ENCODE measurements around the gene SGK1. TPM values are rescaled to one million over a fixed set of nuclear protein-coding genes. Genes with fewer than 3 reads are reported as not detected.

The SGK1 gene
- total RNA-seq, 2 donors from 2014 or later: 9.7 to 13.0 TPM

- no peaks in the 10 kb centered on the region for H3K9me3 ChIP-seq (ENCODE audit: control insufficient read depth, low read length)
- Mint-ChIP-seq H3K9me3 (no peaks in the 10 kb centered on the region), H3K36me3 (ENCODE audit: low read depth) (no peaks in the 10 kb centered on the region), H3K4me1 (peaks cover 5% of the 10 kb centered on the region), H3K27ac (no peak overlapping the region), H3K27me3 (ENCODE audit: insufficient read depth) (peaks cover 46% of the 10 kb centered on the region), H3K4me3 (no peak overlapping the region)
- TF ChIP-seq, protein P1, sequence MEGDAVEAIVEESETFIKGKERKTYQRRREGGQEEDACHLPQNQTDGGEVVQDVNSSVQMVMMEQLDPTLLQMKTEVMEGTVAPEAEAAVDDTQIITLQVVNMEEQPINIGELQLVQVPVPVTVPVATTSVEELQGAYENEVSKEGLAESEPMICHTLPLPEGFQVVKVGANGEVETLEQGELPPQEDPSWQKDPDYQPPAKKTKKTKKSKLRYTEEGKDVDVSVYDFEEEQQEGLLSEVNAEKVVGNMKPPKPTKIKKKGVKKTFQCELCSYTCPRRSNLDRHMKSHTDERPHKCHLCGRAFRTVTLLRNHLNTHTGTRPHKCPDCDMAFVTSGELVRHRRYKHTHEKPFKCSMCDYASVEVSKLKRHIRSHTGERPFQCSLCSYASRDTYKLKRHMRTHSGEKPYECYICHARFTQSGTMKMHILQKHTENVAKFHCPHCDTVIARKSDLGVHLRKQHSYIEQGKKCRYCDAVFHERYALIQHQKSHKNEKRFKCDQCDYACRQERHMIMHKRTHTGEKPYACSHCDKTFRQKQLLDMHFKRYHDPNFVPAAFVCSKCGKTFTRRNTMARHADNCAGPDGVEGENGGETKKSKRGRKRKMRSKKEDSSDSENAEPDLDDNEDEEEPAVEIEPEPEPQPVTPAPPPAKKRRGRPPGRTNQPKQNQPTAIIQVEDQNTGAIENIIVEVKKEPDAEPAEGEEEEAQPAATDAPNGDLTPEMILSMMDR (conservative IDR thresholded peaks at IDR 0.05): no peak
- 91 to 96% methylated on average over 15 to 22 of the region's 22 CpGs for WGBS, 2 experiments (ENCODE audit: insufficient coverage in 1 of 2, insufficient read length in 1 of 2)
- no peak for DNase-seq
- no peak overlapping the region for H3K9ac ChIP-seq (ENCODE audit: extremely low read depth, low read length, poor library complexity, severe bottlenecking)
- H3K27ac ChIP-seq (ENCODE audit: low read depth, low read length): no peak overlapping the region
- peaks cover 60% of the 10 kb centered on the region for H3K27me3 ChIP-seq (ENCODE audit: control insufficient read depth, insufficient read depth, low read length, poor library complexity, severe bottlenecking)
- H3K4me1 ChIP-seq (ENCODE audit: control insufficient read depth, insufficient read depth, low read length): no peaks in the 10 kb centered on the region
- H3K4me3 ChIP-seq (ENCODE audit: low read length): no peak overlapping the region
- no peaks in the 10 kb centered on the region for H3K36me3 ChIP-seq (ENCODE audit: control insufficient read depth, insufficient read depth, low read length)
Measured at GRCh38 chr6:134347885-134348805, 30.2 kb upstream of the SGK1 start.

DNA sequence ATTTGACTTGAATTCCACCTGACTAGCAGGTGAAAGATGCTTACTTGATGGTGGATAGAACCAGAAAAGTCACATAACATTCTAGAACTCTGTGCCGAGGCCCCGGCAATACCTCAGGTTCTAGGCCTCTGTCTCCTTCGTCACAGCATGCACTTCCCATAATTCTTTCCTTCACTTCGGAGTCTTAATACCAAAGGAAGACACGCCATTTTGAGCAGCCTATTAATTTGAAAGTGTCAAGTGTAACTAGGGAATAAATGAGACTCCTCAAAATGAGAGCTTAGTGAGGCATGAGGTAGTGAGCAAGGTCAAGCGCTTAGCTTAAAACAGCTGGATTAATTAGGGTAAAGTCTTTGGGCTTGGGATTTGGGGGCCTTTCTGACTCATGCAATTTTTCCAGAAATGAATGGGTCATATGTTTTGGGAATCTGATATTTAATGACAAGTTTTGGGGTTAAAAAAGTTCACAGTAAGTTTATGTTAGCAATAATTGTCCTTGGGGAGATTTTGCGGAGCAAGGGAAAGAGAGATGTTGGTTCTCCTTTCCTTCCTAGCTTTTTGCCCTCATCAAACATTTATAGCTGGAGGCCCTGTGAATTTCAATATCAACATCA lies 29.1 kb upstream of the SGK1 start:
- 89 to 91% methylated on average over 5 to 7 of the region's 7 CpGs for WGBS, 2 experiments (ENCODE audit: insufficient coverage in 1 of 2, insufficient read length in 1 of 2)
- no peak overlapping the region for H3K4me3 Mint-ChIP-seq
- no peak overlapping the region for H3K27ac ChIP-seq (ENCODE audit: low read depth, low read length)
- H3K4me1 ChIP-seq (ENCODE audit: control insufficient read depth, insufficient read depth, low read length): no peaks in the 10 kb centered on the region
- no peak overlapping the region for H3K4me3 ChIP-seq (ENCODE audit: low read length)
- H3K9me3 ChIP-seq (ENCODE audit: control insufficient read depth, low read length): no peaks in the 10 kb centered on the region
- H3K36me3 ChIP-seq (ENCODE audit: control insufficient read depth, insufficient read depth, low read length): no peaks in the 10 kb centered on the region
- H3K27me3 Mint-ChIP-seq (ENCODE audit: insufficient read depth): peaks cover 51% of the 10 kb centered on the region
- TF ChIP-seq, protein P1 (conservative IDR thresholded peaks at IDR 0.05): no peak
- no peak overlapping the region for H3K9ac ChIP-seq (ENCODE audit: extremely low read depth, low read length, poor library complexity, severe bottlenecking)
- no peaks in the 10 kb centered on the region for H3K36me3 Mint-ChIP-seq (ENCODE audit: low read depth)
- no peaks in the 10 kb centered on the region for H3K9me3 Mint-ChIP-seq
- H3K27me3 ChIP-seq (ENCODE audit: control insufficient read depth, insufficient read depth, low read length, poor library complexity, severe bottlenecking): peaks cover 60% of the 10 kb centered on the region
- no peak for DNase-seq
- H3K4me1 Mint-ChIP-seq: peaks cover 1% of the 10 kb centered on the region
- no peak overlapping the region for H3K27ac Mint-ChIP-seq

GRCh38 chr6:134345789-134346188 lies 27.9 kb upstream of the SGK1 start:
- H3K27me3 Mint-ChIP-seq (ENCODE audit: insufficient read depth): peaks cover 62% of the 10 kb centered on the region
- no peaks in the 10 kb centered on the region for H3K4me1 Mint-ChIP-seq
- Histone ChIP-seq H3K4me3 (ENCODE audit: low read length) (no peak overlapping the region), H3K27ac (ENCODE audit: low read depth, low read length) (no peak overlapping the region), H3K36me3 (ENCODE audit: control insufficient read depth, insufficient read depth, low read length) (no peaks in the 10 kb centered on the region), H3K4me1 (ENCODE audit: control insufficient read depth, insufficient read depth, low read length) (no peaks in the 10 kb centered on the region), H3K9ac (ENCODE audit: extremely low read depth, low read length, poor library complexity, severe bottlenecking) (no peak overlapping the region), H3K9me3 (ENCODE audit: control insufficient read depth, low read length) (no peaks in the 10 kb centered on the region), H3K27me3 (ENCODE audit: control insufficient read depth, insufficient read depth, low read length, poor library complexity, severe bottlenecking) (peaks cover 67% of the 10 kb centered on the region)
- 89 to 95% methylated on average over 8 of the region's 8 CpGs for WGBS, 2 experiments (ENCODE audit: insufficient coverage in 1 of 2, insufficient read length in 1 of 2)
- H3K4me3 Mint-ChIP-seq: no peak overlapping the region
- no peaks in the 10 kb centered on the region for H3K36me3 Mint-ChIP-seq (ENCODE audit: low read depth)
- DNase-seq: no peak
- H3K9me3 Mint-ChIP-seq: no peaks in the 10 kb centered on the region
- no peak overlapping the region for H3K27ac Mint-ChIP-seq
- TF ChIP-seq, protein P1 (conservative IDR thresholded peaks at IDR 0.05): no peak

Data from endodermal cell (in vitro differentiated cells).